ENCODE results near the gene MPPED2. TPM values are rescaled to one million over a fixed set of nuclear protein-coding genes. Genes with fewer than 3 reads are reported as not detected.

Gene MPPED2
- polyA plus RNA-seq, 3 donors = 0.29 to 0.59 (median 0.52) TPM

DNA sequence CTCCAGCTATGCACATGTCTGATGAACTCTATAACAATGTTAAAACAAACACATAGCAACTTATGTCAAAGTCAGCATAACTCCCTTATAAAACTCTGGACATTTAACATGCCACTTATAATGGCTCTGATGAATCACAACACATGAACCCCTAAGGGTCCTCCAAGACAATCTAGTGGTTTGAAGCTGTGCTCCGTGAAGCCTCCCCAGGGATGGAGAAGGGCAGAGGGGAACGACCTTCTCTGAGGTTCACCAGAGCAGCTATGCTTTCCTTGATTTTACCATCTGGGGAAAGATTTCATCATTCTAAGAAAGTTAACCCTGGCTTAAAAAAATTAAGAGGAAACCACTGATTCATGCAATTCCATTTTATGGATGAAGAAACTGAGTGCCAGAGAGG lies 84.4 kb downstream of the MPPED2 start:
- no peaks in the 10 kb centered on the region for H3K9me3 ChIP-seq (replicated peaks in 1 of 2; ENCODE audit: control insufficient read depth in 1 of 2, insufficient read depth in 1 of 2, low read length in 2 of 2)
- TF ChIP-seq CTCF (IDR thresholded peaks at IDR 0.05) = no peak
- no peaks in the 10 kb centered on the region for H3K79me2 ChIP-seq (ENCODE audit: insufficient read depth, low read length)
- no peaks in the 10 kb centered on the region for H3K4me1 ChIP-seq (ENCODE audit: control insufficient read depth in 1 of 2, insufficient read depth in 2 of 2, low read length in 2 of 2)
- no peaks in the 10 kb centered on the region for H4K20me1 ChIP-seq (ENCODE audit: insufficient read depth, low read length)
- Mint-ChIP-seq H3K4me1 (no peaks in the 10 kb centered on the region), H3K9me3 (peaks cover 0 to 4% (median 0%) of the 10 kb centered on the region in 7 donors), H3K36me3 (no peaks in the 10 kb centered on the region), H3K27ac (no peak overlapping the region), H3K4me3 (no peak overlapping the region), H3K27me3 (ENCODE audit: low read depth in 3 of 3) (peaks cover 0 to 4% (median 1%) of the 10 kb centered on the region in 3 donors)
- intact Hi-C loops (cut with micrococcal nuclease) = no loop called here
- no peak overlapping the region for H3K27ac ChIP-seq (ENCODE audit: low read depth in 1 of 2, low read length in 2 of 2)
- no peaks in the 10 kb centered on the region for H3K36me3 ChIP-seq (replicated peaks in 1 of 2; ENCODE audit: control insufficient read depth in 1 of 2, insufficient read depth in 2 of 2, low read length in 2 of 2)
- H2AFZ ChIP-seq (ENCODE audit: insufficient read depth, low read depth, low read length, poor library complexity, severe bottlenecking) = no peak overlapping the region
- 100% methylated on average over 1 of the region's 2 CpGs for WGBS (ENCODE audit: insufficient coverage)
- no peaks in the 10 kb centered on the region for H3K27me3 ChIP-seq (ENCODE audit: control insufficient read depth in 2 of 2, insufficient read depth in 2 of 2, low read length in 2 of 2)
- no peak overlapping the region for H3K9ac ChIP-seq (ENCODE audit: insufficient read depth, low read length, poor library complexity, severe bottlenecking)
- H3K4me2 ChIP-seq (replicated peaks; ENCODE audit: extremely low read depth, low read length, poor library complexity, severe bottlenecking) = no peak overlapping the region
- no peak overlapping the region for H3K4me3 ChIP-seq (replicated peaks in 1 of 3; ENCODE audit: low read depth in 2 of 3, low read length in 3 of 3)
- DNase-seq = no peak

GRCh38 chr11:30499940-30500339 lies 86.2 kb downstream of the MPPED2 start:
- 60% methylated on average over 1 of the region's 1 CpG for whole genome bisulfite sequencing (ENCODE audit: insufficient coverage)
- H3K27ac ChIP-seq (ENCODE audit: low read depth in 1 of 2, low read length in 2 of 2) = no peak overlapping the region
- peaks cover 0 to 4% (median 0%) of the 10 kb centered on the region in 7 donors for H3K9me3 Mint-ChIP-seq
- no peaks in the 10 kb centered on the region for H3K4me1 ChIP-seq (ENCODE audit: control insufficient read depth in 1 of 2, insufficient read depth in 2 of 2, low read length in 2 of 2)
- no peak overlapping the region for H2AFZ ChIP-seq (ENCODE audit: insufficient read depth, low read depth, low read length, poor library complexity, severe bottlenecking)
- H4K20me1 ChIP-seq (ENCODE audit: insufficient read depth, low read length) = no peaks in the 10 kb centered on the region
- no peaks in the 10 kb centered on the region for H3K36me3 ChIP-seq (replicated peaks in 1 of 2; ENCODE audit: control insufficient read depth in 1 of 2, insufficient read depth in 2 of 2, low read length in 2 of 2)
- no peak overlapping the region for H3K4me3 ChIP-seq (replicated peaks in 1 of 3; ENCODE audit: low read depth in 2 of 3, low read length in 3 of 3)
- H3K9ac ChIP-seq (ENCODE audit: insufficient read depth, low read length, poor library complexity, severe bottlenecking) = no peak overlapping the region
- no peak overlapping the region for H3K27ac Mint-ChIP-seq
- H3K4me3 Mint-ChIP-seq = no peak overlapping the region
- no peak for DNase-seq
- no peaks in the 10 kb centered on the region for H3K4me1 Mint-ChIP-seq
- peaks cover 0 to 4% (median 1%) of the 10 kb centered on the region in 3 donors for H3K27me3 Mint-ChIP-seq (ENCODE audit: low read depth in 3 of 3)
- H3K79me2 ChIP-seq (ENCODE audit: insufficient read depth, low read length) = no peaks in the 10 kb centered on the region
- TF ChIP-seq CTCF (IDR thresholded peaks at IDR 0.05) = no peak
- H3K9me3 ChIP-seq (replicated peaks in 1 of 2; ENCODE audit: control insufficient read depth in 1 of 2, insufficient read depth in 1 of 2, low read length in 2 of 2) = no peaks in the 10 kb centered on the region
- H3K36me3 Mint-ChIP-seq = no peaks in the 10 kb centered on the region
- no peaks in the 10 kb centered on the region for H3K27me3 ChIP-seq (ENCODE audit: control insufficient read depth in 2 of 2, insufficient read depth in 2 of 2, low read length in 2 of 2)
- no peak overlapping the region for H3K4me2 ChIP-seq (replicated peaks; ENCODE audit: extremely low read depth, low read length, poor library complexity, severe bottlenecking)
- intact Hi-C loops (cut with micrococcal nuclease) = no loop called here

All from CD14-positive monocyte (primary cell).